ENCODE results near the gene ADAMTSL5. TPM values are rescaled to one million over a fixed set of nuclear protein-coding genes. Genes with fewer than 3 reads are reported as not detected.
"Not testable (repeated sequence)": the region's sequence is repeated elsewhere in the genome, so short reads cannot be mapped to it uniquely, and the experiment has no call there.

ADAMTSL5 gene
- total RNA-seq, 4 donors from 2014 or later: 5.0 to 31.5 (median 25.2) TPM

- TF ChIP-seq POLR2A (IDR thresholded peaks at IDR 0.05) (no peak), CTCF (IDR thresholded peaks at IDR 0.05) (peak; percentile 46 to 78 (median 67))
- peak overlapping the region in 3 of 4 donors; percentile 12 to 23 (median 16) for H3K4me3 ChIP-seq
- no peaks in the 10 kb centered on the region for H3K27me3 ChIP-seq
- H3K36me3 ChIP-seq: no peaks in the 10 kb centered on the region
- H3K27ac ChIP-seq: no peak overlapping the region
- peaks cover 0 to 2% (median 0%) of the 10 kb centered on the region in 4 donors for H3K9me3 ChIP-seq
- peak; percentile 41 to 81 (median 80) for DNase-seq
- H3K4me1 ChIP-seq: peaks cover 3 to 25% (median 6%) of the 10 kb centered on the region in 4 donors
These were observed 9.5 kb downstream of the ADAMTSL5 start for GRCh38 chr19:1503089-1503924.

- H3K9me3 ChIP-seq: no peaks in the 10 kb centered on the region
- no peak overlapping the region for H3K4me3 ChIP-seq
These were observed 10.3 kb downstream of the ADAMTSL5 start for GRCh38 chr19:1502433-1503088.

GRCh38 chr19:1501200-1501595 is 11.6 kb downstream of the ADAMTSL5 start:
- H3K27ac ChIP-seq: peak overlapping the region in 3 of 4 donors; percentile 16 to 90 (median 83)
- peaks cover 0 to 16% (median 3%) of the 10 kb centered on the region in 4 donors for H3K4me1 ChIP-seq
- DNase-seq: peak in 2 of 3 donors; percentile 81
- H3K36me3 ChIP-seq: no peaks in the 10 kb centered on the region
- H3K27me3 ChIP-seq: no peaks in the 10 kb centered on the region
- H3K4me3 ChIP-seq: peak overlapping the region in 1 of 4 donors; percentile 7
- no peaks in the 10 kb centered on the region for H3K9me3 ChIP-seq
- TF ChIP-seq CTCF (IDR thresholded peaks at IDR 0.05): no peak
- TF ChIP-seq POLR2A (IDR thresholded peaks at IDR 0.05): peak; percentile 34 to 82

More at GRCh38 chr19:1502433-1503088, 10.3 kb downstream of the ADAMTSL5 start:
- TF ChIP-seq CTCF (IDR thresholded peaks at IDR 0.05): no peak
- no peak for TF ChIP-seq POLR2A (IDR thresholded peaks at IDR 0.05)
- H3K27ac ChIP-seq: peak overlapping the region in 1 of 4 donors; percentile 83
- no peak for DNase-seq
- no peaks in the 10 kb centered on the region for H3K27me3 ChIP-seq
- peaks cover 3 to 22% (median 5%) of the 10 kb centered on the region in 4 donors for H3K4me1 ChIP-seq
- no peaks in the 10 kb centered on the region for H3K36me3 ChIP-seq

GRCh38 chr19:1499231-1499630 is 13.6 kb downstream of the ADAMTSL5 start:
- not testable (repeated sequence) for H3K36me3 ChIP-seq, H3K27ac ChIP-seq, H3K9me3 ChIP-seq, H3K4me3 ChIP-seq, H3K27me3 ChIP-seq, DNase-seq
- H3K4me1 ChIP-seq: peaks cover 0 to 20% (median 3%) of the 10 kb centered on the region in 4 donors

GRCh38 chr19:1497578-1498235 is 15.1 kb downstream of the ADAMTSL5 start:
- peaks cover 0 to 17% (median 0%) of the 10 kb centered on the region in 4 donors for H3K4me1 ChIP-seq
- H3K27me3 ChIP-seq: no peaks in the 10 kb centered on the region
- H3K27ac ChIP-seq: no peak overlapping the region
- no peaks in the 10 kb centered on the region for H3K9me3 ChIP-seq
- TF ChIP-seq POLR2A (IDR thresholded peaks at IDR 0.05): no peak
- no peak for TF ChIP-seq CTCF (IDR thresholded peaks at IDR 0.05)
- H3K4me3 ChIP-seq: no peak overlapping the region
- H3K36me3 ChIP-seq: no peaks in the 10 kb centered on the region
- no peak for DNase-seq
